Mesendoderm (in vitro differentiated cells): ENCODE results near the gene VDAC1.

ENCODE experiments used
- DNase-seq: peaks from one replicate; pipeline ENCODE4 v3.0.0; 2013
- H2AK5ac ChIP-seq: 2 replicates; pipeline ENCODE4 v1.6.1; 2013; ENCODE audit warnings: low read length, inconsistent platforms
- H2BK120ac ChIP-seq: 2 replicates; pipeline ENCODE4 v1.6.1; 2013; ENCODE audit warnings: low read depth, mild to moderate bottlenecking, low read length, moderate library complexity, mixed read lengths
- H2BK15ac ChIP-seq: replicated peaks from 2 replicates; pipeline ENCODE4 v1.6.1; 2013; ENCODE audit warnings: low read depth, mild to moderate bottlenecking, moderate library complexity
- H2BK5ac ChIP-seq: 2 replicates; pipeline ENCODE4 v1.6.1; 2013; ENCODE audit warnings: low read length, inconsistent platforms
- H3K18ac ChIP-seq: 2 replicates; pipeline ENCODE4 v1.6.1; 2013; ENCODE audit warnings: mild to moderate bottlenecking, low read length, mixed read lengths
- H3K23ac ChIP-seq: one replicate; pipeline ENCODE4 v1.6.1; 2013; ENCODE audit warnings: low read length
- H3K27ac ChIP-seq: 2 replicates; pipeline ENCODE4 v1.5.1; 2013; ENCODE audit warnings: low read depth, mild to moderate bottlenecking, inconsistent platforms, low read length, moderate library complexity
- H3K27me3 ChIP-seq: 2 replicates; pipeline ENCODE4 v1.6.1; 2013; ENCODE audit warnings: low read length, control low read depth, mild to moderate bottlenecking, inconsistent platforms; ENCODE audit not compliant: insufficient read depth, poor library complexity
- H3K36me3 ChIP-seq: 2 replicates; pipeline ENCODE4 v1.6.1; 2013; ENCODE audit warnings: low read length, inconsistent platforms; ENCODE audit not compliant: control insufficient read depth, insufficient read depth
- H3K4ac ChIP-seq: one replicate; pipeline ENCODE4 v1.6.1; 2013; ENCODE audit warnings: low read depth, mild to moderate bottlenecking, low read length, moderate library complexity
- H3K4me1 ChIP-seq: 2 replicates; pipeline ENCODE4 v1.6.1; 2013; ENCODE audit warnings: low read depth, low read length, inconsistent platforms; ENCODE audit not compliant: control insufficient read depth
- H3K4me2 ChIP-seq: 2 replicates; pipeline ENCODE4 v1.6.1; 2013; ENCODE audit warnings: low read length
- H3K4me3 ChIP-seq: 2 replicates; pipeline ENCODE4 v1.5.1; 2013; ENCODE audit warnings: mild to moderate bottlenecking, low read length
- H3K56ac ChIP-seq: one replicate; pipeline ENCODE4 v1.6.1; 2013; ENCODE audit warnings: low read length
- H3K79me1 ChIP-seq: 2 replicates; pipeline ENCODE4 v1.6.1; 2013; ENCODE audit warnings: low read length, inconsistent platforms
- H3K79me2 ChIP-seq: 2 replicates; pipeline ENCODE4 v1.6.1; 2013; ENCODE audit warnings: mild to moderate bottlenecking, low read length; ENCODE audit not compliant: control insufficient read depth, insufficient read depth
- H3K9ac ChIP-seq: 2 replicates; pipeline ENCODE4 v1.6.1; 2013; ENCODE audit warnings: low read length, inconsistent platforms
- H4K5ac ChIP-seq: one replicate; pipeline ENCODE4 v1.6.1; 2013; ENCODE audit warnings: low read length
- H4K8ac ChIP-seq: one replicate; pipeline ENCODE4 v1.6.1; 2013; ENCODE audit warnings: low read depth, mild to moderate bottlenecking, control low read depth, low read length, moderate library complexity
- WGBS: extraction: QIAGEN DNeasy Blood & Tissue Kit; methylation state at CpG from one replicate; pipeline ENCODE4 v1.1.7; 2013; ENCODE audit warnings: low lambda C conversion rate, missing lambda C conversion rate; ENCODE audit not compliant: insufficient coverage; ENCODE audit errors: extremely low coverage; 5-methylcytosine and 5-hydroxymethylcytosine counted together

VDAC1 gene

DNA sequence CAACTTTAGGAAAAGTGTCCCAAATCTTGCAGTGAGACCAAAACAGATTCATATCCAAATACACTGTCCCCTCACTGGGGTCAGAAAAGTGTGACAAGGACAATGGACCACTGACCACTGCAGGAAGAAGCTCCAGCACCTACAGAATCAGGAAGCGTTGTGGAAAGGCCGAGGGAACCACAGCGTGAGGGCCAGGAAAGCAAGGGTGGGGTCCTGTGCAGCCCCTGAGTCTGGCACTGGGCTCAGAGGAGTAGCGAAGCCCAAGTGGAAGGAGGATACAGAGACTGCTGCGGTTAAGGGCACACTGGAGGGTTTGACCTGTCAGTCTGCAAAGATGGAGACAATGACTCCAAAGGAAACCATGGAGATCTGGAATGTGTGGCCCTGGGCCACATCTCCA is 73.2 kb downstream of the VDAC1 start:
- Histone ChIP-seq H4K8ac (no peak overlapping the region), H2BK5ac (no peak overlapping the region), H3K56ac (no peak overlapping the region), H3K9ac (no peak overlapping the region), H4K5ac (no peak overlapping the region), H2AK5ac (no peak overlapping the region), H3K36me3 (no peaks in the 10 kb centered on the region), H3K18ac (no peak overlapping the region), H2BK15ac (no peak overlapping the region), H3K23ac (no peak overlapping the region), H2BK120ac (no peak overlapping the region), H3K4me3 (no peak overlapping the region), H3K4ac (no peak overlapping the region), H3K4me1 (no peaks in the 10 kb centered on the region), H3K4me2 (no peak overlapping the region), H3K27ac (no peak overlapping the region), H3K79me2 (no peaks in the 10 kb centered on the region), H3K27me3 (no peaks in the 10 kb centered on the region), H3K79me1 (no peaks in the 10 kb centered on the region)
- no peak for DNase-seq
- no CpG with 5 or more reads among the region's 5 CpGs for WGBS

DNA sequence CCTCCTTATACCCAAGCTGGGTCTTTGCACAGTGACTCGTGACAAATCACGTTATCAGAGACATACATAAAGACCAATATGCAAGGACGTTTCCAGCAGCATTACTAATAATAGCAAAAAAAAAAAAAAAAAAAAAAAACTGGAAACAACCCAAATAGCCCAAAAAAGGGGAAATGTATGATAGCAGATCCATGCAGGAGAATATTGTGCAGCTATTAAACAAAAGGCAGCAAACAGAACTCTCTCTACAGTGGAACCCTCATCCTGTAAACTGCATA is 74.0 kb downstream of the VDAC1 start:
- no peak overlapping the region for H2BK15ac ChIP-seq
- H3K36me3 ChIP-seq: no peaks in the 10 kb centered on the region
- no peak overlapping the region for H3K27ac ChIP-seq
- no peak overlapping the region for H3K4ac ChIP-seq
- H3K27me3 ChIP-seq: no peaks in the 10 kb centered on the region
- H3K9ac ChIP-seq: no peak overlapping the region
- H3K4me2 ChIP-seq: no peak overlapping the region
- no peaks in the 10 kb centered on the region for H3K79me2 ChIP-seq
- H3K56ac ChIP-seq: no peak overlapping the region
- no peaks in the 10 kb centered on the region for H3K4me1 ChIP-seq
- H3K18ac ChIP-seq: no peak overlapping the region
- no peaks in the 10 kb centered on the region for H3K79me1 ChIP-seq
- no peak overlapping the region for H4K8ac ChIP-seq
- H3K23ac ChIP-seq: no peak overlapping the region
- no peak overlapping the region for H3K4me3 ChIP-seq
- no peak overlapping the region for H2BK120ac ChIP-seq
- no peak overlapping the region for H2BK5ac ChIP-seq
- no peak for DNase-seq
- WGBS: no CpG with 5 or more reads among the region's 3 CpGs
- no peak overlapping the region for H2AK5ac ChIP-seq
- no peak overlapping the region for H4K5ac ChIP-seq

DNA sequence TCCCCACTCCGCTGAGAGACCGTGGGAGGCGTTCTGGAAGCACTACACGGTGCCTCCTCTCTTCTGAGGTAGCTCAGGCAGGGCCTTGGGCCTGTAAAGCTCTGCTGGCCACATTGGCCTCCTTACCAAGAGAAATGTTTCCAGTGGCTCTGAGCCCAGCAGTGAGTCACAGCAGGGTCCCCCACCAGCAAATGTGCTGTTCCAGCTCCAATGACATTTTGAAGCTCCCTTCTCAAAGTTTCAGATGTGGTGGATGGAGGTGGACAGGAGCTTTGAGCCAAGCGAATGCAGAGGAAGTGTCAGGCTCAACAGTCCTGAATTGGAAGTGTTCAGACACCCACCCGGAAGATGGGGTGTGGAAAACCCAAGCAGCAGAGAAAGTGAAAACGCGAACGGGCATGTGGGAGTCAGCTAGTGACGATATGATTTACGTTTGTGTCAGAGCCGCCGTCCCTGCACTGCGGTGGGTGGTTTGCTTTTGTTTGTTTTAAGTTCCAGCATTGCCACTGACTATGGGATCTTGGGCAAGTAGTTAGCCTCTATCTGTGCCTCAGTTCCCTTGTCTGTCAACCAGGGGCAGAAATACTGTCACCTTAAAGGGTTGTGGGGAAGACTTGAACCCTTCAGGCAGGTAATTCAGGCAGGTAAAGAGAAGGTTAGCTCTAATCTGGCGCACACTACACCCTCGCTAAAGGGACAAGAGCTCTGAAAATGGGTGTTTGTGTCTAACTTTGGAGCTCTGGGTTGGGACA is 74.5 kb downstream of the VDAC1 start:
- no peak overlapping the region for H4K5ac ChIP-seq
- no CpG with 5 or more reads among the region's 16 CpGs for WGBS
- no peak overlapping the region for H3K9ac ChIP-seq
- H3K36me3 ChIP-seq: no peaks in the 10 kb centered on the region
- no peak overlapping the region for H3K4me2 ChIP-seq
- no peak overlapping the region for H2AK5ac ChIP-seq
- H2BK120ac ChIP-seq: no peak overlapping the region
- no peak overlapping the region for H3K4ac ChIP-seq
- no peak overlapping the region for H3K4me3 ChIP-seq
- no peaks in the 10 kb centered on the region for H3K27me3 ChIP-seq
- DNase-seq: no peak
- H3K18ac ChIP-seq: no peak overlapping the region
- H3K56ac ChIP-seq: no peak overlapping the region
- H3K4me1 ChIP-seq: no peaks in the 10 kb centered on the region
- no peak overlapping the region for H2BK15ac ChIP-seq
- H3K27ac ChIP-seq: no peak overlapping the region
- no peak overlapping the region for H2BK5ac ChIP-seq
- H3K23ac ChIP-seq: no peak overlapping the region
- H3K79me2 ChIP-seq: no peaks in the 10 kb centered on the region
- H3K79me1 ChIP-seq: no peaks in the 10 kb centered on the region
- no peak overlapping the region for H4K8ac ChIP-seq

DNA sequence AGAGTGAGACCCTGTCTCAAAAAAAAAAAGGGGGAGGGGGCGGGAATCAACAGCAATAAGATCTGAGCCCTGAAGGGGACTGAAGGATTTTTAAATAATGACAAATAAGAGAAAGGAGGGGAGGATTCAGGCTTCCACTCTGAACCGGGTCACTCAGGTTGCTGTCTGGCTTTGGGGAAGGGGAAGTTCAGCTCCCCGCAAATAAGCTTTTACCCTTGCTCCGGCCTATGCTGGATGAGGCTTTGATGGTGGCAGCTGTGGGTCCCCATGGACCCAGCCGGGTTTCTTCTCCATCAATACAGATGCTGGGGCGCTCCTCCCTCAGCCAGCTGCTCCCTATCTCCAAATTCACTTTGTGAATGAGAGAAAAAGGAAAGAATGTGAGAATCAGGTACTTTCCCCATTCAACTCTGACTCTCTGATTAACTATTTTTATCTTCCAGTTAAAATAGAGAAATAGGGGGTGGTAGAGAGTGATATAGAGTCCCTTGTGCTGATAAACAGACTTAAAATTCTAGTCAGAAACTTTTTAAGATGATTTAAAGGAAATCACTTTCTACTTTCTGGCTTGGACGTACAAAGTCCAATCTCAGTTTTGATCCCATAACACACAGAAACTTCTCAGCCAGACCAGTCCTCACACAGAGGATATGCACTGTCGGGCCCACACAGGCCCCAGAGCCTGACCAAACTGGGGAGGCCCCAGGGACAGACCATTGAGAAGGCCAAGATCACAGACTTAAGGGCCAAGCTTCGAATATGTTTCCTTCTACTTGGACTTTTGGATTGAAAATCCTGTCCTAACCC is 76.0 kb downstream of the VDAC1 start:
- Histone ChIP-seq H2BK5ac (no peak overlapping the region), H2BK120ac (no peak overlapping the region), H3K27me3 (no peaks in the 10 kb centered on the region), H2AK5ac (no peak overlapping the region), H3K4me1 (no peaks in the 10 kb centered on the region), H3K18ac (no peak overlapping the region), H3K27ac (no peak overlapping the region), H3K4ac (no peak overlapping the region), H4K5ac (no peak overlapping the region), H3K23ac (no peak overlapping the region), H3K79me2 (no peaks in the 10 kb centered on the region), H4K8ac (no peak overlapping the region), H3K4me2 (no peak overlapping the region), H3K56ac (no peak overlapping the region), H3K4me3 (no peak overlapping the region), H3K79me1 (no peaks in the 10 kb centered on the region), H3K36me3 (no peaks in the 10 kb centered on the region), H3K9ac (no peak overlapping the region), H2BK15ac (no peak overlapping the region)
- DNase-seq: no peak
- WGBS: no CpG with 5 or more reads among the region's 9 CpGs

DNA sequence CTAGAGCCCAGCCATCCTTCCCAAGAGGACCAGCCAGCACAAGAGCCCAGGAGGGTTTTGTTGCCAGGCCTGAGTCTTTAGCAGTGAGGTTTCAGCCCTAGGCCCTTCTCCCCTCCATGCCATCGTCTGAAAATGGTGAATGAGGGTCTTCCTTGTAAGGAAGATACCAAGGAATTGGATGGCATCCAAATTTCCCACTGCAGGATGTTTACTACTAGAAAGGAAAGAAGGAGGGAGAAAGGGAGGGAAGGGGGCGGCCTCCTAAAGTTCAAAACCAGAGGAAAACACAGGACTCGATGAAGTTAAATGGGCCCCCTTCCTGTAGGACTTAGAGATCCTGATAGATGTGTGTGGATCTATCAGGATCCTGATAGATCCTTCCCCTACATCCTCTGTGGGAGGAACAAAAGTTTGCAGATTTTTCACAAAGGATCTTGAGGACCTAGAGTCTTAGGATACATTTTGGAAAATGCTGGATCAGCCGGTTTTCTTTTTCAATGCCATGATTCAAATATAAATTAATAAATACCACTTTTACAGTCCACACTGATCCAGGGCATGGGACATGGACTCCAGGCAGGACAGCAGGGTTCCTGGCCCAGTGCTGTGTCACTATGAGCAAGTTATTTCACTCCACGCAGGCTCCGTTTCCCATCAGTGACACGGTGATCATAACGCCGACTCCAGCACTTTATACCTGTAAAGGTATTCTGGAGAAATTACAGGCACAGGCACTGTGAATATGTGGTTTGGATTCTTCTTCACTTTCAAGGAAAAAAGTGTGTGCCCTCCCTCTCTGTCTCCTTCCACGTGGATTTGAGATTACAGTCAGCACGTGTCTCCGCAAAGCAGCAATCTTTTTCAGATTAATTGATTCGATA is 77.2 kb downstream of the VDAC1 start:
- Histone ChIP-seq H2BK5ac (no peak overlapping the region), H3K79me1 (no peaks in the 10 kb centered on the region), H2BK15ac (no peak overlapping the region), H3K27ac (no peak overlapping the region), H3K4me2 (no peak overlapping the region), H3K4ac (no peak overlapping the region), H3K18ac (no peak overlapping the region), H4K5ac (no peak overlapping the region), H3K56ac (no peak overlapping the region), H3K79me2 (no peaks in the 10 kb centered on the region), H3K4me1 (no peaks in the 10 kb centered on the region), H3K27me3 (no peaks in the 10 kb centered on the region), H3K9ac (no peak overlapping the region), H3K36me3 (no peaks in the 10 kb centered on the region), H4K8ac (no peak overlapping the region), H3K23ac (no peak overlapping the region), H2BK120ac (no peak overlapping the region), H2AK5ac (no peak overlapping the region), H3K4me3 (no peak overlapping the region)
- no peak for DNase-seq
- no CpG with 5 or more reads among the region's 13 CpGs for WGBS
